CD14-positive monocyte (primary cell): ENCODE results near the gene SLIT3. TPM values are rescaled to one million over a fixed set of nuclear protein-coding genes. Genes with fewer than 3 reads are reported as not detected.

ENCODE experiments used
- DNase-seq, 3 donors: peaks; one replicate each; pipeline ENCODE4 v3.0.0-alpha.2; 2011 to 2022
- H2AFZ ChIP-seq: 2 replicates; pipeline ENCODE4 v1.6.0; 2012; ENCODE audit warnings: mild to moderate bottlenecking, low read depth, low read length, inconsistent platforms; ENCODE audit not compliant: insufficient read depth, poor library complexity, severe bottlenecking
- H3K27ac ChIP-seq, 2 donors: 1 replicate in 1 of 2; 2 replicates in 1 of 2; pipeline ENCODE4 v1.5.1; 2012 to 2013; ENCODE audit warnings: low read length in 2 of 2, control low read depth in 1 of 2, inconsistent platforms in 1 of 2, low read depth in 1 of 2, mild to moderate bottlenecking in 1 of 2
- H3K27me3 ChIP-seq, 2 donors: one replicate each; pipeline versions ENCODE4 v1.6.0 to v1.6.1; 2011 to 2013; ENCODE audit warnings: low read length in 2 of 2; ENCODE audit not compliant: control insufficient read depth in 2 of 2, insufficient read depth in 2 of 2
- H3K36me3 ChIP-seq, 2 donors: replicated peaks in 1 of 2; 1 replicate in 1 of 2; 2 replicates in 1 of 2; pipeline versions ENCODE4 v1.5.1 to v1.6.1; 2012 to 2013; ENCODE audit warnings: low read length in 2 of 2, control low read depth in 1 of 2, inconsistent platforms in 1 of 2, mild to moderate bottlenecking in 1 of 2; ENCODE audit not compliant: insufficient read depth in 2 of 2, control insufficient read depth in 1 of 2
- H3K4me1 ChIP-seq, 2 donors: 1 replicate in 1 of 2; 2 replicates in 1 of 2; pipeline versions ENCODE4 v1.5.1 to v1.6.1; 2012 to 2013; ENCODE audit warnings: low read length in 2 of 2, control low read depth in 1 of 2, inconsistent platforms in 1 of 2, mild to moderate bottlenecking in 1 of 2, moderate library complexity in 1 of 2; ENCODE audit not compliant: insufficient read depth in 2 of 2, control insufficient read depth in 1 of 2
- H3K4me2 ChIP-seq: replicated peaks from 2 replicates; pipeline ENCODE3; 2012; ENCODE audit warnings: low read length, moderate library complexity, mild to moderate bottlenecking; ENCODE audit not compliant: poor library complexity, severe bottlenecking; ENCODE audit errors: extremely low read depth
- H3K4me3 ChIP-seq, 3 experiments: fragments of 200-600 bp in 1 of 3; sonication (generic) in 1 of 3; replicated peaks in 1 of 3; 1 replicate in 2 of 3; 2 replicates in 1 of 3; pipeline ENCODE4 v1.5.1; 2011 to 2013; ENCODE audit warnings: low read length in 3 of 3, mild to moderate bottlenecking in 3 of 3, control low read depth in 2 of 3, low read depth in 2 of 3, inconsistent platforms in 1 of 3, moderate library complexity in 1 of 3
- H3K79me2 ChIP-seq: 2 replicates; pipeline ENCODE4 v1.6.0; 2012; ENCODE audit warnings: mild to moderate bottlenecking, control low read depth, inconsistent platforms, low read length, moderate library complexity; ENCODE audit not compliant: insufficient read depth
- H3K9ac ChIP-seq: 2 replicates; pipeline ENCODE4 v1.6.0; 2017; ENCODE audit warnings: low read length, mild to moderate bottlenecking; ENCODE audit not compliant: insufficient read depth, poor library complexity, severe bottlenecking
- H3K9me3 ChIP-seq, 2 donors: replicated peaks in 1 of 2; 1 replicate in 1 of 2; 2 replicates in 1 of 2; pipeline versions ENCODE4 v1.5.1 to v1.6.1; 2012 to 2013; ENCODE audit warnings: low read length in 2 of 2, control low read depth in 1 of 2; ENCODE audit not compliant: control insufficient read depth in 1 of 2, insufficient read depth in 1 of 2
- H4K20me1 ChIP-seq: 2 replicates; pipeline ENCODE4 v1.6.0; 2012; ENCODE audit warnings: mild to moderate bottlenecking, low read length, control low read depth, moderate library complexity; ENCODE audit not compliant: insufficient read depth
- H3K27ac Mint-ChIP-seq, 7 donors: one replicate each; pipeline ENCODE4 v1.8.0; 2020; ENCODE audit warnings: mild to moderate bottlenecking in 7 of 7, mixed read lengths in 7 of 7, moderate library complexity in 6 of 7, inconsistent platforms in 2 of 7
- H3K27me3 Mint-ChIP-seq, 3 donors: one replicate each; pipeline ENCODE4 v1.8.0; 2021 to 2022; ENCODE audit warnings: low read depth in 3 of 3, mild to moderate bottlenecking in 3 of 3, mixed read lengths in 3 of 3, moderate library complexity in 3 of 3, inconsistent platforms in 1 of 3
- H3K36me3 Mint-ChIP-seq, 2 donors: one replicate each; pipeline ENCODE4 v1.8.0; 2020; ENCODE audit warnings: mixed read lengths in 2 of 2, inconsistent platforms in 1 of 2, mild to moderate bottlenecking in 1 of 2
- H3K4me1 Mint-ChIP-seq: one replicate; pipeline ENCODE4 v1.8.0; 2020; ENCODE audit warnings: mild to moderate bottlenecking, mixed read lengths
- H3K4me3 Mint-ChIP-seq, 2 donors: one replicate each; pipeline ENCODE4 v1.8.0; 2020; ENCODE audit warnings: mild to moderate bottlenecking in 2 of 2, mixed read lengths in 2 of 2, moderate library complexity in 1 of 2
- H3K9me3 Mint-ChIP-seq, 7 donors: one replicate each; pipeline ENCODE4 v1.8.0; 2020 to 2022; ENCODE audit warnings: mixed read lengths in 7 of 7, mild to moderate bottlenecking in 6 of 7, moderate library complexity in 6 of 7, inconsistent platforms in 2 of 7
- WGBS: methylation state at CpG from one replicate; pipeline ENCODE4 v1.1.5; 2013; ENCODE audit warnings: missing lambda C conversion rate; ENCODE audit not compliant: insufficient coverage; 5-methylcytosine and 5-hydroxymethylcytosine counted together
- intact Hi-C, 2 donors: fragments of 100-400 bp; cut with micrococcal nuclease; formaldehyde crosslinking; loops; one replicate each; pipeline versions ENCODE4 v1.15.0 to v1.15.1; 2023
- polyA plus RNA-seq, 3 donors: library from polyadenylated mRNA; depleted of rRNA in 1 of 3; unstranded in 2 of 3; stranded (reverse) in 1 of 3; fragments of 300-500 nt in 2 of 3; fragments of >200 nt in 1 of 3; fragmentation: Illumina TruSeq in 2 of 3; gene quantifications; 1 replicate in 2 of 3; 2 replicates in 1 of 3; pipeline ENCODE4 v1.2.3, GENCODE V29; 2012 to 2021
- TF ChIP-seq, protein P1 (sequence below): fragments of 200-600 bp; IDR thresholded peaks from one replicate; pipeline ENCODE4 v1.8.0; 2022; ENCODE audit warnings: antibody characterized with exemption, mild to moderate bottlenecking

Gene SLIT3
- polyA plus RNA-seq, 3 donors: not detected

DNA sequence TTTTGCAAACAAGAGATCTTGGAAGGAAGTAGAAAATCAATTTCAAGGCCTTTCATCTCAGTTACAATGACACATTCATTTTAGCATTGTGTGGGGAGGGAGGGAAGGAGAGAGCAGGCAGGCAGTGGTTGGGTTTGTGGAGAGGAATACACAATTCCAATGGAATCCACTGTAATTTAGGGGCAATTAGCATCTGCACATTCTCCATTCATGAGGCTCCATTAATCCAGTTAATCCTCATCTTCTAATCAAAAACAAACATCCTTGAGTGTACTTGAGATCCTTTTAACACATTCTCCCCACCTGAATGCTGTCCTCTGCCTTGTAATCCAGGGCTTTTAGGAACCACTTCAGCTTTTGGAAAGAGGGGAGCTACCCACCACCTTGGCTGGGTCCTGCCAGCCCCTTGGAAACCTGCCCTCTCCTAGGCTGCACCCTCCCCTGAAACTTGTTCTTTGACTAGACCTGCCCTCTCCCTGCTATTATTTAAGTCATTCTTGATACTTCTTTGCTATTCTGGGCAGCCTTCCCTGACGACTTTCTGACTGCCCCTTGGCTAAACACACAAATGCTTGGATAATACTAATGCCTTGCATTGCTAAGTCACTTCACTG is 271.2 kb downstream of the SLIT3 start:
- peaks cover 0 to 8% (median 1%) of the 10 kb centered on the region in 7 donors for H3K9me3 Mint-ChIP-seq

DNA sequence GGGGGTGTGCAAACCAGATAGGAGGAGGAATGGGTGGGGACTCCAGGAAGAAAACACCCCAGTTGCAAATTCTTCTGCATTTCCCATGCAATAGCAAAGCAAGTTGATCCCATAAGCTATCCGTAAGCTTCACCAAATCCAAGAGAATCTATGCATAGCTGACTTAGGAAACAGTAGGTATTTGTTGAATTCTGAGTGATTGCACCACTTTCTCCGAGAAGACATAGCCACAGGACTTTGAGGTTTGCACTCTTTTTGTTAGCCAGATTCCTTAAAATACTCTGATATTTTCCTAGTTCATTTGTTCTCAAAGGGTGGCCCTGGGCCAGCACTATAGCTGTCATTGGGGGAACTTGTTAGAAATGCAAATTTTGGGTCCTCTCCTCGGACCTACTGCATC is 271.9 kb downstream of the SLIT3 start:
- no peak overlapping the region for H3K4me3 Mint-ChIP-seq
- Histone ChIP-seq H3K9ac (no peak overlapping the region), H3K4me3 (no peak overlapping the region), H3K36me3 (no peaks in the 10 kb centered on the region), H2AFZ (no peak overlapping the region), H3K4me2 (no peak overlapping the region), H3K9me3 (no peaks in the 10 kb centered on the region), H3K4me1 (no peaks in the 10 kb centered on the region), H3K27ac (no peak overlapping the region), H4K20me1 (no peaks in the 10 kb centered on the region), H3K79me2 (no peaks in the 10 kb centered on the region), H3K27me3 (no peaks in the 10 kb centered on the region)
- no CpG with 5 or more reads among the region's 3 CpGs for WGBS
- DNase-seq: no peak
- peaks cover 0 to 2% (median 1%) of the 10 kb centered on the region in 3 donors for H3K27me3 Mint-ChIP-seq
- no peaks in the 10 kb centered on the region for H3K36me3 Mint-ChIP-seq
- no peak overlapping the region for H3K27ac Mint-ChIP-seq
- peaks cover 5% of the 10 kb centered on the region for H3K4me1 Mint-ChIP-seq
- intact Hi-C loops: no loop called here
- peaks cover 0 to 7% (median 1%) of the 10 kb centered on the region in 7 donors for H3K9me3 Mint-ChIP-seq
- TF ChIP-seq, protein P1, sequence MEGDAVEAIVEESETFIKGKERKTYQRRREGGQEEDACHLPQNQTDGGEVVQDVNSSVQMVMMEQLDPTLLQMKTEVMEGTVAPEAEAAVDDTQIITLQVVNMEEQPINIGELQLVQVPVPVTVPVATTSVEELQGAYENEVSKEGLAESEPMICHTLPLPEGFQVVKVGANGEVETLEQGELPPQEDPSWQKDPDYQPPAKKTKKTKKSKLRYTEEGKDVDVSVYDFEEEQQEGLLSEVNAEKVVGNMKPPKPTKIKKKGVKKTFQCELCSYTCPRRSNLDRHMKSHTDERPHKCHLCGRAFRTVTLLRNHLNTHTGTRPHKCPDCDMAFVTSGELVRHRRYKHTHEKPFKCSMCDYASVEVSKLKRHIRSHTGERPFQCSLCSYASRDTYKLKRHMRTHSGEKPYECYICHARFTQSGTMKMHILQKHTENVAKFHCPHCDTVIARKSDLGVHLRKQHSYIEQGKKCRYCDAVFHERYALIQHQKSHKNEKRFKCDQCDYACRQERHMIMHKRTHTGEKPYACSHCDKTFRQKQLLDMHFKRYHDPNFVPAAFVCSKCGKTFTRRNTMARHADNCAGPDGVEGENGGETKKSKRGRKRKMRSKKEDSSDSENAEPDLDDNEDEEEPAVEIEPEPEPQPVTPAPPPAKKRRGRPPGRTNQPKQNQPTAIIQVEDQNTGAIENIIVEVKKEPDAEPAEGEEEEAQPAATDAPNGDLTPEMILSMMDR: no peak

More for the DNA sequence above, 271.2 kb downstream of the SLIT3 start:
- H3K4me1 ChIP-seq: no peaks in the 10 kb centered on the region
- H3K36me3 Mint-ChIP-seq: no peaks in the 10 kb centered on the region
- H3K4me2 ChIP-seq: no peak overlapping the region
- H3K4me3 Mint-ChIP-seq: no peak overlapping the region
- peaks cover 0 to 1% (median 1%) of the 10 kb centered on the region in 3 donors for H3K27me3 Mint-ChIP-seq
- TF ChIP-seq, protein P1: no peak
- H2AFZ ChIP-seq: no peak overlapping the region
- no peaks in the 10 kb centered on the region for H3K36me3 ChIP-seq
- no peak for DNase-seq
- no peak overlapping the region for H3K27ac Mint-ChIP-seq
- no peaks in the 10 kb centered on the region for H3K27me3 ChIP-seq
- no peaks in the 10 kb centered on the region for H3K9me3 ChIP-seq
- H3K27ac ChIP-seq: no peak overlapping the region
- peaks cover 5% of the 10 kb centered on the region for H3K4me1 Mint-ChIP-seq
- H3K9ac ChIP-seq: no peak overlapping the region
- H3K79me2 ChIP-seq: no peaks in the 10 kb centered on the region
- intact Hi-C loops: no loop called here
- no peak overlapping the region for H3K4me3 ChIP-seq
- H4K20me1 ChIP-seq: no peaks in the 10 kb centered on the region
- WGBS: 70% methylated on average over 1 of the region's 1 CpG
